Measurements from ENCODE around the gene BAZ2B. TPM values are rescaled to one million over a fixed set of nuclear protein-coding genes. Genes with fewer than 3 reads are reported as not detected.

BAZ2B gene
- total RNA-seq, 1 donor from 2014 or later, result 45.0 TPM

- DNase-seq (ENCODE audit: low read depth), result no peak
- H3K36me3 ChIP-seq (ENCODE audit: control insufficient read depth, insufficient read depth, low read length), result no peaks in the 10 kb centered on the region
- no peak for TF ChIP-seq CTCF (IDR thresholded peaks at IDR 0.05; ENCODE audit: insufficient read depth, low read length, poor library complexity, severe bottlenecking)
- H3K27me3 ChIP-seq (ENCODE audit: control insufficient read depth, insufficient read depth, low read length), result no peaks in the 10 kb centered on the region
- no peak overlapping the region for H3K4me3 ChIP-seq (ENCODE audit: low read depth, low read length)
Observed at GRCh38 chr2:159396799-159397198, 219.5 kb downstream of the BAZ2B start.

- DNase-seq (ENCODE audit: low read depth), result no peak
- TF ChIP-seq CTCF (IDR thresholded peaks at IDR 0.05; ENCODE audit: insufficient read depth, low read length, poor library complexity, severe bottlenecking), result no peak
- H3K4me3 ChIP-seq (ENCODE audit: low read depth, low read length), result no peak overlapping the region
- no peaks in the 10 kb centered on the region for H3K27me3 ChIP-seq (ENCODE audit: control insufficient read depth, insufficient read depth, low read length)
- H3K36me3 ChIP-seq (ENCODE audit: control insufficient read depth, insufficient read depth, low read length), result no peaks in the 10 kb centered on the region
Observed at GRCh38 chr2:159382447-159383028, 233.8 kb downstream of the BAZ2B start.

- Histone ChIP-seq H3K27me3 (ENCODE audit: control insufficient read depth, insufficient read depth, low read length) (no peaks in the 10 kb centered on the region), H3K4me3 (ENCODE audit: low read depth, low read length) (no peak overlapping the region), H3K36me3 (ENCODE audit: control insufficient read depth, insufficient read depth, low read length) (no peaks in the 10 kb centered on the region)
- DNase-seq (ENCODE audit: low read depth), result peak; percentile 77
- TF ChIP-seq CTCF (IDR thresholded peaks at IDR 0.05; ENCODE audit: insufficient read depth, low read length, poor library complexity, severe bottlenecking), result no peak
Observed at GRCh38 chr2:159381574-159381973, 234.8 kb downstream of the BAZ2B start.

- Histone ChIP-seq H3K27me3 (ENCODE audit: control insufficient read depth, insufficient read depth, low read length) (no peaks in the 10 kb centered on the region), H3K36me3 (ENCODE audit: control insufficient read depth, insufficient read depth, low read length) (no peaks in the 10 kb centered on the region), H3K4me3 (ENCODE audit: low read depth, low read length) (no peak overlapping the region)
- DNase-seq (ENCODE audit: low read depth), result no peak
- TF ChIP-seq CTCF (IDR thresholded peaks at IDR 0.05; ENCODE audit: insufficient read depth, low read length, poor library complexity, severe bottlenecking), result no peak
Observed at GRCh38 chr2:159380685-159381239, 235.6 kb downstream of the BAZ2B start.

GRCh38 chr2:159379181-159379580 is 237.2 kb downstream of the BAZ2B start:
- H3K4me3 ChIP-seq (ENCODE audit: low read depth, low read length), result no peak overlapping the region
- H3K27me3 ChIP-seq (ENCODE audit: control insufficient read depth, insufficient read depth, low read length), result no peaks in the 10 kb centered on the region
- no peaks in the 10 kb centered on the region for H3K36me3 ChIP-seq (ENCODE audit: control insufficient read depth, insufficient read depth, low read length)
- no peak for TF ChIP-seq CTCF (IDR thresholded peaks at IDR 0.05; ENCODE audit: insufficient read depth, low read length, poor library complexity, severe bottlenecking)
- no peak for DNase-seq (ENCODE audit: low read depth)

GRCh38 chr2:159375241-159375640 is 241.1 kb downstream of the BAZ2B start:
- no peak for DNase-seq (ENCODE audit: low read depth)
- Histone ChIP-seq H3K4me3 (ENCODE audit: low read depth, low read length) (no peak overlapping the region), H3K27me3 (ENCODE audit: control insufficient read depth, insufficient read depth, low read length) (no peaks in the 10 kb centered on the region), H3K36me3 (ENCODE audit: control insufficient read depth, insufficient read depth, low read length) (no peaks in the 10 kb centered on the region)
- no peak for TF ChIP-seq CTCF (IDR thresholded peaks at IDR 0.05; ENCODE audit: insufficient read depth, low read length, poor library complexity, severe bottlenecking)

Measured in kidney epithelial cell (primary cell).